HEK293 (cell line): ENCODE measurements around the gene A4GALT.

Experiments
- ZNF302 ChIP-seq: fragments of 450-650 bp; formaldehyde crosslinking; IDR thresholded peaks from 2 replicates; pipeline ENCODE4 v1.5.1; 2016; ENCODE audit warnings: missing biosample characterization, missing genetic modification characterization, low read depth
- ZNF48 ChIP-seq: fragments of 450-650 bp; formaldehyde crosslinking; IDR thresholded peaks from 2 replicates; pipeline ENCODE4 v1.5.1; 2016; ENCODE audit warnings: missing biosample characterization, missing genetic modification characterization
- TF ChIP-seq, protein P1 (sequence below): fragments of 450-650 bp; formaldehyde crosslinking; IDR thresholded peaks from 2 replicates; pipeline ENCODE4 v1.5.1; 2016; ENCODE audit warnings: missing biosample characterization, missing genetic modification characterization, low read depth
- TF ChIP-seq, protein P2 (sequence below): fragments of 450-650 bp; formaldehyde crosslinking; IDR thresholded peaks from 2 replicates; pipeline ENCODE4 v1.5.1; 2016; ENCODE audit warnings: missing biosample characterization, missing genetic modification characterization
- TF ChIP-seq, protein P3 (sequence below): fragments of 450-650 bp; formaldehyde crosslinking; IDR thresholded peaks from 2 replicates; pipeline ENCODE4 v1.5.1; 2017; ENCODE audit warnings: missing biosample characterization, mild to moderate bottlenecking, missing genetic modification characterization, moderate library complexity

DNA sequence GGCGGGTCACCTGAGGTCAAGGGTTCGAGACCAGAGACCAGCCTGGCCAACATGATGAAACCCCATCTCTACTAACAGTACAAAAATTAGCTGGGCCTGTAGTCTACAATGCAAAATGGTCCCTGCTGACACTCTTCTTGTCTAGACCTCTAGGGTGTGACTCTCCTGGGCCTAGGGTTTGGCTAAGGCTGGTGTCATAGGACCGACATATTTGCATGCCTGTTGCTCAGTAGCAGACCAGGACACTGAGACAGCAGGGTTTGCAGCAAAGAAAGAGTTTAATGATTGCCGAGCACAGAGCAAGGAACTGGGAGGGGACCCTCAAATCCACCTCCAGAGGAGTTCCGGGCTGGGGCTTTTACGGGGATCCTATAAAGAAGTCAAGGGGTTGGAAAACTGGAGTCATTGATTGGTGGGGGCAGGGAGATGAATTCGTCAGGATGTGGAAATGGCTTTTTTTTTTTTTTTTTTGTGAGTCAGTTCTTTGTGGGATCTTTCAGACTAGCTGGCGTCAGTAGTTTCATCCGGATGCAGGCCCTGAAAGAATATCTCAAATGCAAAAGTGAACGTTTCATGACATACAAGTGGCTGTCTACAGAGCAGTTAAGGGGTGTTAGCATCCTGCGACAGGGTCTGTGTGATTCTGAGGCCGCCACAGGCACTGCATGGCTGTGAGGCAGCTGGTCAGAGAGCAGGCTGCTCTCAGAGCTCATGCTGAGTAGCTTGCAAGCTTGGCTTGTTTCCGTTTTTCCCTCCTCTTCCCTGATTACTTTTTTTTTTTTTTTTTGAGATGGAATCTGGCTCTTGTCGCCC lies 27.2 kb upstream of the A4GALT start:
- TF ChIP-seq, protein P1, sequence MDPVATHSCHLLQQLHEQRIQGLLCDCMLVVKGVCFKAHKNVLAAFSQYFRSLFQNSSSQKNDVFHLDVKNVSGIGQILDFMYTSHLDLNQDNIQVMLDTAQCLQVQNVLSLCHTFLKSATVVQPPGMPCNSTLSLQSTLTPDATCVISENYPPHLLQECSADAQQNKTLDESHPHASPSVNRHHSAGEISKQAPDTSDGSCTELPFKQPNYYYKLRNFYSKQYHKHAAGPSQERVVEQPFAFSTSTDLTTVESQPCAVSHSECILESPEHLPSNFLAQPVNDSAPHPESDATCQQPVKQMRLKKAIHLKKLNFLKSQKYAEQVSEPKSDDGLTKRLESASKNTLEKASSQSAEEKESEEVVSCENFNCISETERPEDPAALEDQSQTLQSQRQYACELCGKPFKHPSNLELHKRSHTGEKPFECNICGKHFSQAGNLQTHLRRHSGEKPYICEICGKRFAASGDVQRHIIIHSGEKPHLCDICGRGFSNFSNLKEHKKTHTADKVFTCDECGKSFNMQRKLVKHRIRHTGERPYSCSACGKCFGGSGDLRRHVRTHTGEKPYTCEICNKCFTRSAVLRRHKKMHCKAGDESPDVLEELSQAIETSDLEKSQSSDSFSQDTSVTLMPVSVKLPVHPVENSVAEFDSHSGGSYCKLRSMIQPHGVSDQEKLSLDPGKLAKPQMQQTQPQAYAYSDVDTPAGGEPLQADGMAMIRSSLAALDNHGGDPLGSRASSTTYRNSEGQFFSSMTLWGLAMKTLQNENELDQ (tag by site-specific recombination): no peak
- TF ChIP-seq, protein P2, sequence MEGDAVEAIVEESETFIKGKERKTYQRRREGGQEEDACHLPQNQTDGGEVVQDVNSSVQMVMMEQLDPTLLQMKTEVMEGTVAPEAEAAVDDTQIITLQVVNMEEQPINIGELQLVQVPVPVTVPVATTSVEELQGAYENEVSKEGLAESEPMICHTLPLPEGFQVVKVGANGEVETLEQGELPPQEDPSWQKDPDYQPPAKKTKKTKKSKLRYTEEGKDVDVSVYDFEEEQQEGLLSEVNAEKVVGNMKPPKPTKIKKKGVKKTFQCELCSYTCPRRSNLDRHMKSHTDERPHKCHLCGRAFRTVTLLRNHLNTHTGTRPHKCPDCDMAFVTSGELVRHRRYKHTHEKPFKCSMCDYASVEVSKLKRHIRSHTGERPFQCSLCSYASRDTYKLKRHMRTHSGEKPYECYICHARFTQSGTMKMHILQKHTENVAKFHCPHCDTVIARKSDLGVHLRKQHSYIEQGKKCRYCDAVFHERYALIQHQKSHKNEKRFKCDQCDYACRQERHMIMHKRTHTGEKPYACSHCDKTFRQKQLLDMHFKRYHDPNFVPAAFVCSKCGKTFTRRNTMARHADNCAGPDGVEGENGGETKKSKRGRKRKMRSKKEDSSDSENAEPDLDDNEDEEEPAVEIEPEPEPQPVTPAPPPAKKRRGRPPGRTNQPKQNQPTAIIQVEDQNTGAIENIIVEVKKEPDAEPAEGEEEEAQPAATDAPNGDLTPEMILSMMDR (tag by site-specific recombination): no peak
- TF ChIP-seq ZNF302 (tag by site-specific recombination): no peak
- TF ChIP-seq, protein P3, sequence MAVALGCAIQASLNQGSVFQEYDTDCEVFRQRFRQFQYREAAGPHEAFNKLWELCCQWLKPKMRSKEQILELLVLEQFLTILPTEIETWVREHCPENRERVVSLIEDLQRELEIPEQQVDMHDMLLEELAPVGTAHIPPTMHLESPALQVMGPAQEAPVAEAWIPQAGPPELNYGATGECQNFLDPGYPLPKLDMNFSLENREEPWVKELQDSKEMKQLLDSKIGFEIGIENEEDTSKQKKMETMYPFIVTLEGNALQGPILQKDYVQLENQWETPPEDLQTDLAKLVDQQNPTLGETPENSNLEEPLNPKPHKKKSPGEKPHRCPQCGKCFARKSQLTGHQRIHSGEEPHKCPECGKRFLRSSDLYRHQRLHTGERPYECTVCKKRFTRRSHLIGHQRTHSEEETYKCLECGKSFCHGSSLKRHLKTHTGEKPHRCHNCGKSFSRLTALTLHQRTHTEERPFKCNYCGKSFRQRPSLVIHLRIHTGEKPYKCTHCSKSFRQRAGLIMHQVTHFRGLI (tag by site-specific recombination): no peak
- no peak for TF ChIP-seq ZNF48
